Measurements from ENCODE around the gene RETSAT. TPM values are rescaled to one million over a fixed set of nuclear protein-coding genes. Genes with fewer than 3 reads are reported as not detected.

The RETSAT gene
- total RNA-seq: 10 to 100 TPM; 28.8 to 29.7 TPM

GRCh38 chr2:85354286-85355072, at the start of gene RETSAT, which contains the start of gene ELMOD3:
Gene RETSAT, minus strand, starts transcription at chr2:85354528. Its CDS starts 21 bp downstream, at chr2:85354507.
Gene ELMOD3, plus strand, starts transcription at chr2:85354769. Its CDS starts 2,430 bp downstream, at chr2:85357199.
- peak; percentile 90 for DNase-seq
- POLR2A ChIA-PET: interaction anchor here (0.6 to 3.5 kb wide), 26 partner anchors 8 to 241 kb away, joined by 3 to 84 read pairs (median 4); partner anchors contain the start of genes MAT2A, RNF181, SH2D6 and TGOLN2
- ATAC-seq (ENCODE audit: low read depth): peak; percentile 100
- peak within 1 kb of the TSS; percentile 95 for H3K27ac Mint-ChIP-seq
- H3K9me3 Mint-ChIP-seq: no peaks in the 10 kb centered on the region
- peak within 1 kb of the TSS; percentile 92 for H3K4me3 Mint-ChIP-seq
- no peaks in the 10 kb centered on the region for H3K27me3 Mint-ChIP-seq
- peaks cover 29% of the 10 kb centered on the region for H3K4me1 Mint-ChIP-seq
- H3K36me3 Mint-ChIP-seq: peaks cover 22% of the 10 kb centered on the region

- no peak for ATAC-seq (ENCODE audit: low read depth)
- H3K4me3 Mint-ChIP-seq: no peak overlapping the region
- POLR2A ChIA-PET: no interaction called here
- H3K4me1 Mint-ChIP-seq: peaks cover 24% of the 10 kb centered on the region
- DNase-seq: no peak
- peak overlapping the region; percentile 24 for H3K27ac Mint-ChIP-seq
- H3K27me3 Mint-ChIP-seq: no peaks in the 10 kb centered on the region
- peaks cover 5% of the 10 kb centered on the region for H3K9me3 Mint-ChIP-seq
- peaks cover 60% of the 10 kb centered on the region for H3K36me3 Mint-ChIP-seq
Observed at GRCh38 chr2:85401844-85402243, 47.5 kb upstream of the RETSAT start.

GRCh38 chr2:85401464-85401805, 47.1 kb upstream of the RETSAT start:
- H3K27ac Mint-ChIP-seq: no peak overlapping the region
- no peak overlapping the region for H3K4me3 Mint-ChIP-seq
- no peaks in the 10 kb centered on the region for H3K27me3 Mint-ChIP-seq
- H3K9me3 Mint-ChIP-seq: peaks cover 5% of the 10 kb centered on the region
- ATAC-seq (ENCODE audit: low read depth) (no peak), DNase-seq (no peak)
- H3K36me3 Mint-ChIP-seq: peaks cover 64% of the 10 kb centered on the region
- H3K4me1 Mint-ChIP-seq: peaks cover 24% of the 10 kb centered on the region
- POLR2A ChIA-PET: no interaction called here

GRCh38 chr2:85400541-85401463, 46.5 kb upstream of the RETSAT start:
- Mint-ChIP-seq H3K36me3 (peaks cover 64% of the 10 kb centered on the region), H3K4me3 (no peak overlapping the region), H3K27ac (no peak overlapping the region), H3K9me3 (peaks cover 5% of the 10 kb centered on the region), H3K4me1 (peaks cover 18% of the 10 kb centered on the region), H3K27me3 (no peaks in the 10 kb centered on the region)
- DNase-seq: no peak
- no peak for ATAC-seq (ENCODE audit: low read depth)
- POLR2A ChIA-PET: interaction anchor here (1.1 kb wide), 1 partner anchor 148 kb away, joined by 3 read pairs; no protein-coding TSS in a partner anchor

DNA sequence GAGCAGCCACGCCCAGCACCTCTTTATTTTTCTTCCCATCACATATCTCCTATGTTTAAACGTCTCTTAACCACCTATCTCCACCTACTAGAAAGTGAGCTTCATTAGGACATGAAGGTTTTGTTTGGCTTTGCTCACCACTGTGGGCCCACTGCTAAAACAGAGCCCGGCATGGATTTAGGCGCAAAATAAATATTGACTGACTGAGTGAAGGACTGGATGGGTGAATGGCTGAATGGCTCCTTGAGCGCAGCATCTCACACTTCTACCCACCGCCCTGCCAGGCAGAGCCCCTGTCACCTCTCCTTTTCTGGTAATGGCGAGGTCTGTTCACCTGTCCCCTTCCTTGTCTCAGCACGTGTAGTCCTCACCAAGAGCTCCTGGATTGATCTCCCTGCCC, 45.7 kb upstream of the RETSAT start:
- Mint-ChIP-seq H3K9me3 (peaks cover 5% of the 10 kb centered on the region), H3K27ac (no peak overlapping the region), H3K36me3 (peaks cover 58% of the 10 kb centered on the region), H3K4me3 (no peak overlapping the region), H3K27me3 (no peaks in the 10 kb centered on the region), H3K4me1 (peaks cover 11% of the 10 kb centered on the region)
- POLR2A ChIA-PET: interaction anchor here (1.1 kb wide), 2 partner anchors 90 to 148 kb away, joined by 3 read pairs; no protein-coding TSS in a partner anchor
- no peak for ATAC-seq (ENCODE audit: low read depth)
- DNase-seq: no peak

GRCh38 chr2:85399183-85399455, 44.8 kb upstream of the RETSAT start:
- H3K4me1 Mint-ChIP-seq: peaks cover 10% of the 10 kb centered on the region
- H3K4me3 Mint-ChIP-seq: no peak overlapping the region
- DNase-seq (no peak), ATAC-seq (ENCODE audit: low read depth) (no peak)
- H3K9me3 Mint-ChIP-seq: peaks cover 4% of the 10 kb centered on the region
- H3K36me3 Mint-ChIP-seq: peaks cover 58% of the 10 kb centered on the region
- POLR2A ChIA-PET: interaction anchor here (0.7 to 1.1 kb wide), 2 partner anchors 89 to 140 kb away, joined by 3 read pairs; partner anchors contain the start of gene MAT2A
- H3K27me3 Mint-ChIP-seq: no peaks in the 10 kb centered on the region
- no peak overlapping the region for H3K27ac Mint-ChIP-seq

DNA sequence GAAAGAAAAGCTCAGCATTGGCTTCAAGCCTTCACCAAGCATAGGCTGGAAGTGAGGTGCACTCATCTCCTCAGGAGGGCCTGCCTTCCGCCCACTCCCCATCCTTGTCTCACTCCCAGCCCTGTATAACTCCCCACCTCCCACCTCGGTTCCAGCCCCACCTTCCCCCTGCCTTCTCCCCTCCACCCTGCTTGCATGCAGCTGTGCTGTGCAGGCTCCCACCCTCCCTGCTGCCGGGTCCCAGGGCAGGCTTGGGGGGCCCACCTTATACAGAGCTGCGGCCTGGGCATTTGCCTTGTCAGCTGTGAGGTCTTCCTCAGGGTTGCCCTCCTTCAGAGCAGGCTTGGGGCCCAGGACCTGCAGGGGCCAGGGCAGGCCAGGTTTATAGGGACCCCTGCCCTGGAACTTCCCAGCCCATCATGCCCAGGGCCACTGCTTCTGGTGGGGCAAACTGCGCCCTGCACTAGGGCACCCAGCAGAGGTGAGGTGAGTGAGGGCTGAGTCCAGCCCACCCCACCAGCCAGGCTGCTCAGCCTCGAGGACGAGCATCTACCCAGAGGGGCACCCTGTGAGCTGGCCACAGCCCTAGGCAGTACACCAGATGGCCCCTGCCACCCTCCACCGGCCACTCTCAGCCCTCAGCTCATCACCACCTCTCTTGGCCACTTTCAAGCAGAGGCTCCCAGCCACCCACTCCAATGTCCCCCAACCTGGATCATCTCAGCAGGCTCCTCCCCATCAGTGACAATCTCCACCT, 44.3 kb upstream of the RETSAT start:
- Mint-ChIP-seq H3K4me3 (no peak overlapping the region), H3K27ac (no peak overlapping the region), H3K36me3 (peaks cover 57% of the 10 kb centered on the region), H3K9me3 (peaks cover 1% of the 10 kb centered on the region), H3K4me1 (peaks cover 10% of the 10 kb centered on the region), H3K27me3 (no peaks in the 10 kb centered on the region)
- POLR2A ChIA-PET: interaction anchor here (0.7 kb wide), 1 partner anchor 141 kb away, joined by 3 read pairs; the partner anchor contains the start of gene MAT2A
- ATAC-seq (ENCODE audit: low read depth): no peak
- peak; percentile 20 for DNase-seq

DNA sequence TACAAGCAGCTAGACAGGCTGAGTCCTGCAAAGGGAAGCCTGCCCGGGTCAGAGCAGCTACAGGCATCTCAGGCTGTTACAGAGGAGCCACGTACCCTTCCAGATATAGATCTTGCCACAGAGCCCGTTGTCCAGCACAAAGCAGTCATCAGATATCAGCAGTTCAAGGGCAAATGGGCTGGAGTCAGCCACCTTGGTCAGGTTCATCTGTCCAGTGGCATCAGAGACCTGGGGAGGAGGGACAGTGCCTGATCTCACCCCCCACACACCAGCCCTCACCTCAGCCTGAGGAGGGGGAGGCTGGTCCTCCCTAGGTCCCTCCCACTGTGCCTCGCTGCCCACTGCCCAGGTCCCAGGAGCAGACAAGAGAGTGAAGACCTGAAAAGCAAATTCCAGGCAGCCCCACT, 43.6 kb upstream of the RETSAT start:
- Mint-ChIP-seq H3K36me3 (peaks cover 53% of the 10 kb centered on the region), H3K9me3 (no peaks in the 10 kb centered on the region), H3K4me3 (no peak overlapping the region), H3K27me3 (no peaks in the 10 kb centered on the region), H3K27ac (no peak overlapping the region), H3K4me1 (peaks cover 10% of the 10 kb centered on the region)
- ATAC-seq (ENCODE audit: low read depth) (no peak), DNase-seq (peak; percentile 22)
- POLR2A ChIA-PET: no interaction called here

GRCh38 chr2:85396531-85397470, 42.5 kb upstream of the RETSAT start:
- peak overlapping the region; percentile 24 for H3K27ac Mint-ChIP-seq
- H3K36me3 Mint-ChIP-seq: peaks cover 44% of the 10 kb centered on the region
- H3K4me3 Mint-ChIP-seq: no peak overlapping the region
- DNase-seq (no peak), ATAC-seq (ENCODE audit: low read depth) (no peak)
- POLR2A ChIA-PET: no interaction called here
- peaks cover 12% of the 10 kb centered on the region for H3K4me1 Mint-ChIP-seq
- no peaks in the 10 kb centered on the region for H3K9me3 Mint-ChIP-seq
- H3K27me3 Mint-ChIP-seq: no peaks in the 10 kb centered on the region

DNA sequence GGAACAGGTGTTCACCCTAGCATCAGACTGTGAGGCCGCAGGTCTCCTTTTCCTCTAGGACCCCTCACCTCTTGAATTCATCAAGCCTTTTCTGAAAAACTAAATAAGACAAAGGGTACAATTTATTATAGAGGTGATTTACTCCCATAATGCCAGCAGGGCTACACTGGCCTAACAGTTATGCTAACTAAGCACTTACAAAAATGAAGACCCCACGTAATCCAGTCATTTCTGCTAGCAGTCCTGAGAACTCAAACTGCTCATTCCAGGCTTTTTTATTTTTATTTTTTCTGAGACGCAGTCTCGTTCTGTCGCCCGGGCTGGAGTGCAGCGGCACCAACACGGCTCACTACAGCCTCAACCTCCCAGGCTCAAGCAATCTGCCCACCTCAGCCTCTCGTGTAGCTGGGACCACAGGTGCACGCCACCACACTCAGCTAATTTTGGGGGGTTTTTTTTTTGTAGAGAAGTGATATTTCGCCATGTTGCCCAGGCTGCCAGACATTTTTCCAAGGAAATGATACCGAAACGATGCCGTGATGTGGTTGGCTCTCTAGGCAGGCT, 41.7 kb upstream of the RETSAT start:
- no peak overlapping the region for H3K4me3 Mint-ChIP-seq
- no peaks in the 10 kb centered on the region for H3K9me3 Mint-ChIP-seq
- no peaks in the 10 kb centered on the region for H3K27me3 Mint-ChIP-seq
- ATAC-seq (ENCODE audit: low read depth) (no peak), DNase-seq (no peak)
- H3K36me3 Mint-ChIP-seq: peaks cover 40% of the 10 kb centered on the region
- POLR2A ChIA-PET: no interaction called here
- H3K4me1 Mint-ChIP-seq: peaks cover 13% of the 10 kb centered on the region
- no peak overlapping the region for H3K27ac Mint-ChIP-seq

- POLR2A ChIA-PET: interaction anchor here (0.5 to 5.5 kb wide), 2 partner anchors 12 to 144 kb away, joined by 3 to 23 read pairs; partner anchors contain the start of gene MAT2A
- no peak overlapping the region for H3K4me3 Mint-ChIP-seq
- H3K27ac Mint-ChIP-seq: no peak overlapping the region
- no peaks in the 10 kb centered on the region for H3K27me3 Mint-ChIP-seq
- DNase-seq (no peak), ATAC-seq (ENCODE audit: low read depth) (no peak)
- H3K4me1 Mint-ChIP-seq: peaks cover 13% of the 10 kb centered on the region
- peaks cover 31% of the 10 kb centered on the region for H3K36me3 Mint-ChIP-seq
- H3K9me3 Mint-ChIP-seq: no peaks in the 10 kb centered on the region
Observed at GRCh38 chr2:85394976-85395375, 40.6 kb upstream of the RETSAT start.

DNA sequence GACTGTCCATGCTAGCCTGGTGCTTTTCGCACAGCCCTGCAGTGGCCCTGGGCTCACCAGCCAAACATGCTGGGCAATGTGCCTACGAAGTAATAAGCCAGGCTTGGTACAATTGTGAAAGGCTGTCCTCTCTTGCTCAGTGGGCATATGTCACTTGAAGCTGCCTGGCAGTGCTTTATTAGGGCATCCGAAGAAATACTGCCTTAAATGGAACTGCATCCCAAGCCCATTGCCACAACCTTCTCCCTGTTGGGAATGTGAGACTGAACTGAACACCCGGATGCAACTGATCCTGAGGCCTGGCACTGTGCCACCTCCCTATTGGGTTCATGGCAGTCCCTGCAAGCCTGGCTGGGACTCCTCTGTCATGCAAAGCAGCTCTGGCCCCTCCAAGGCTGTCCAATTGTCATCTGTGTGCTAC, 39.9 kb upstream of the RETSAT start:
- ATAC-seq (ENCODE audit: low read depth) (no peak), DNase-seq (no peak)
- POLR2A ChIA-PET: interaction anchor here (1.6 to 5.5 kb wide), 2 partner anchors 13 to 145 kb away, joined by 5 to 23 read pairs; partner anchors contain the start of gene MAT2A
- H3K27ac Mint-ChIP-seq: peak overlapping the region; percentile 3
- peaks cover 13% of the 10 kb centered on the region for H3K4me1 Mint-ChIP-seq
- no peaks in the 10 kb centered on the region for H3K27me3 Mint-ChIP-seq
- no peak overlapping the region for H3K4me3 Mint-ChIP-seq
- H3K36me3 Mint-ChIP-seq: peaks cover 28% of the 10 kb centered on the region
- no peaks in the 10 kb centered on the region for H3K9me3 Mint-ChIP-seq

Data from activated naive CD8-positive, alpha-beta T cell treated with anti-CD3 and anti-CD28 coated beads, Interleukin-2, amount 10 ng/mL, durations not matched to agents 7 days and 5 days (primary cell).